DOHH2 (cell line): ENCODE measurements around the gene CRYBB3.

Experiments used
- H3F3A ChIP-seq: fragments of 200-600 bp; sonication (generic), shearing (Covaris generic); 2 replicates; pipeline ENCODE4 v1.6.0; 2016; ENCODE audit warnings: antibody characterized with exemption, mild to moderate bottlenecking; ENCODE audit not compliant: control insufficient read depth, insufficient read depth
- H3K27ac ChIP-seq: fragments of 200-600 bp; sonication (generic); 2 replicates; pipeline ENCODE4 v1.5.1; 2014; ENCODE audit warnings: low read depth, mild to moderate bottlenecking, low read length, moderate library complexity
- H3K27me3 ChIP-seq: fragments of 200-600 bp; sonication (generic); 2 replicates; pipeline ENCODE4 v1.6.1; 2014; ENCODE audit warnings: mild to moderate bottlenecking, low read length, mixed read lengths; ENCODE audit not compliant: control insufficient read depth
- H3K36me3 ChIP-seq: fragments of 200-600 bp; sonication (generic); 2 replicates; pipeline ENCODE4 v1.6.1; 2014; ENCODE audit warnings: mild to moderate bottlenecking, low read length, moderate library complexity, mixed read lengths; ENCODE audit not compliant: control insufficient read depth
- H3K4me1 ChIP-seq: fragments of 200-600 bp; sonication (generic); 2 replicates; pipeline ENCODE4 v1.6.1; 2014; ENCODE audit warnings: mild to moderate bottlenecking, low read length, mixed read lengths; ENCODE audit not compliant: control insufficient read depth
- H3K4me2 ChIP-seq: fragments of 200-600 bp; sonication (generic); 2 replicates; pipeline ENCODE4 v1.6.0; 2014; ENCODE audit warnings: mild to moderate bottlenecking, low read length, moderate library complexity
- H3K4me3 ChIP-seq: fragments of 200-600 bp; sonication (generic); 2 replicates; pipeline ENCODE4 v1.5.1; 2014; ENCODE audit warnings: mild to moderate bottlenecking, low read length, mixed read lengths
- H3K79me2 ChIP-seq: fragments of 200-600 bp; sonication (generic); 2 replicates; pipeline ENCODE4 v1.6.1; 2014; ENCODE audit warnings: mild to moderate bottlenecking, low read length, mixed read lengths; ENCODE audit not compliant: control insufficient read depth
- H3K9me2 ChIP-seq: fragments of 200-600 bp; sonication (generic); replicated peaks from 2 replicates; pipeline ENCODE4 v1.6.1; 2014; ENCODE audit warnings: mild to moderate bottlenecking, low read length, mixed read lengths; ENCODE audit not compliant: control insufficient read depth
- H3K9me3 ChIP-seq: fragments of 200-600 bp; sonication (generic); 2 replicates; pipeline ENCODE4 v1.6.1; 2014; ENCODE audit warnings: antibody characterized with exemption, low read length, mixed read lengths; ENCODE audit not compliant: control insufficient read depth, insufficient read depth
- H4K20me1 ChIP-seq: fragments of 200-600 bp; sonication (generic); 2 replicates; pipeline ENCODE4 v1.6.0; 2014; ENCODE audit warnings: low read depth, mild to moderate bottlenecking, antibody characterized with exemption, low read length, moderate library complexity; ENCODE audit not compliant: control insufficient read depth, insufficient read depth
- CTCF ChIP-seq: fragments of 200-600 bp; sonication (generic); IDR thresholded peaks from one replicate; pipeline ENCODE4 v1.5.1; 2014; ENCODE audit warnings: antibody characterized with exemption, mild to moderate bottlenecking, low read depth, low read length; ENCODE audit not compliant: poor library complexity, severe bottlenecking
- EZH2phosphoT487 ChIP-seq: fragments of 200-600 bp; sonication (generic); IDR thresholded peaks from 2 replicates; pipeline ENCODE4 v1.6.1; 2017; ENCODE audit warnings: borderline replicate concordance, mild to moderate bottlenecking, antibody characterized with exemption, low read length, moderate library complexity, mixed read lengths

Gene CRYBB3

GRCh38 chr22:25206998-25207397 is 7.3 kb downstream of the CRYBB3 start:
- no peak for TF ChIP-seq CTCF
- no peak for TF ChIP-seq EZH2phosphoT487
- Histone ChIP-seq H3F3A (no peaks in the 10 kb centered on the region), H3K79me2 (no peaks in the 10 kb centered on the region), H3K9me2 (no peaks in the 10 kb centered on the region), H3K4me2 (no peak overlapping the region), H3K4me3 (no peak overlapping the region), H3K4me1 (no peaks in the 10 kb centered on the region), H3K27me3 (no peaks in the 10 kb centered on the region), H4K20me1 (no peaks in the 10 kb centered on the region), H3K27ac (no peak overlapping the region), H3K36me3 (no peaks in the 10 kb centered on the region), H3K9me3 (no peaks in the 10 kb centered on the region)

GRCh38 chr22:25207553-25208157 is 8.0 kb downstream of the CRYBB3 start:
- no peaks in the 10 kb centered on the region for H3K79me2 ChIP-seq
- H3K9me3 ChIP-seq = no peaks in the 10 kb centered on the region
- H3K27ac ChIP-seq = no peak overlapping the region
- no peak overlapping the region for H3K4me3 ChIP-seq
- H3K4me2 ChIP-seq = no peak overlapping the region
- H3K9me2 ChIP-seq = no peaks in the 10 kb centered on the region
- H3F3A ChIP-seq = no peaks in the 10 kb centered on the region
- no peaks in the 10 kb centered on the region for H3K36me3 ChIP-seq
- no peaks in the 10 kb centered on the region for H4K20me1 ChIP-seq
- no peaks in the 10 kb centered on the region for H3K4me1 ChIP-seq
- H3K27me3 ChIP-seq = no peaks in the 10 kb centered on the region
- TF ChIP-seq CTCF (no peak), EZH2phosphoT487 (no peak)

- Histone ChIP-seq H3K4me2 (no peak overlapping the region), H3K9me2 (no peaks in the 10 kb centered on the region), H4K20me1 (no peaks in the 10 kb centered on the region), H3K9me3 (no peaks in the 10 kb centered on the region), H3F3A (no peaks in the 10 kb centered on the region), H3K4me1 (no peaks in the 10 kb centered on the region), H3K27me3 (no peaks in the 10 kb centered on the region), H3K36me3 (no peaks in the 10 kb centered on the region), H3K4me3 (no peak overlapping the region), H3K27ac (no peak overlapping the region), H3K79me2 (no peaks in the 10 kb centered on the region)
- no peak for TF ChIP-seq EZH2phosphoT487
Observed at GRCh38 chr22:25208328-25208727, 8.7 kb downstream of the CRYBB3 start.

GRCh38 chr22:25208743-25209505 is 9.3 kb downstream of the CRYBB3 start:
- no peaks in the 10 kb centered on the region for H3K79me2 ChIP-seq
- H4K20me1 ChIP-seq = no peaks in the 10 kb centered on the region
- H3K4me1 ChIP-seq = no peaks in the 10 kb centered on the region
- H3K4me3 ChIP-seq = no peak overlapping the region
- TF ChIP-seq CTCF = no peak
- TF ChIP-seq EZH2phosphoT487 = no peak
- no peaks in the 10 kb centered on the region for H3K9me3 ChIP-seq
- H3K4me2 ChIP-seq = no peak overlapping the region
- no peak overlapping the region for H3K27ac ChIP-seq
- H3F3A ChIP-seq = no peaks in the 10 kb centered on the region
- H3K9me2 ChIP-seq = no peaks in the 10 kb centered on the region
- H3K27me3 ChIP-seq = no peaks in the 10 kb centered on the region
- H3K36me3 ChIP-seq = no peaks in the 10 kb centered on the region
